Panc1 (cell line): ENCODE results near the gene ZCCHC3. TPM values are rescaled to one million over a fixed set of nuclear protein-coding genes. Genes with fewer than 3 reads are reported as not detected.
A peak's percentile ranks its signal among the peaks of the same experiment; 100 is the strongest.

Experiments used
- ATAC-seq: fragments of 200-7000 bp; cut with Tn5 transposase; 2 replicates; pipeline ENCODE4 v1.9.1; 2020; ENCODE audit warnings: mild to moderate bottlenecking, moderate library complexity
- BruUV-seq: library from RNA; stranded (reverse); fragments of 400-500 nt; replicated peaks from 2 replicates; lab custom pipeline; 2021; lab: Mats Ljungman, UMichigan
- CTCF ChIA-PET: fragments of 300-600 bp; sonication (Branson Sonifier 250); formaldehyde crosslinking; loops from one replicate; lab custom pipeline; 2022; ENCODE audit warnings: antibody characterized with exemption; lab: Charles Lee
- POLR2A ChIA-PET: fragments of 300-600 bp; sonication (Branson Sonifier 250); formaldehyde crosslinking; loops from one replicate; lab custom pipeline; 2022; ENCODE audit warnings: antibody characterized with exemption; lab: Charles Lee
- DNase-seq: peaks from one replicate; pipeline ENCODE4 v3.0.0-alpha.2; 2010; ENCODE audit warnings: low read depth, low spot score
- H3K27ac ChIP-seq: 2 replicates; pipeline ENCODE4 v1.5.1; 2011; ENCODE audit warnings: mild to moderate bottlenecking, low read length, inconsistent platforms
- H3K27me3 ChIP-seq: fragments of 200-500 bp; sonication (Bioruptor generic); 2 replicates; pipeline ENCODE4 v1.6.0; 2014; ENCODE audit warnings: low read length, inconsistent platforms; ENCODE audit not compliant: control insufficient read depth, insufficient read depth
- H3K36me3 ChIP-seq: fragments of 200-500 bp; sonication (Bioruptor generic); 2 replicates; pipeline ENCODE4 v1.5.1; 2014; ENCODE audit warnings: inconsistent platforms, mild to moderate bottlenecking, low read length, moderate library complexity; ENCODE audit not compliant: control insufficient read depth, insufficient read depth
- H3K4me1 ChIP-seq: 2 replicates; pipeline ENCODE4 v1.5.1; 2011; ENCODE audit warnings: inconsistent platforms, mild to moderate bottlenecking, low read length, moderate library complexity; ENCODE audit not compliant: control insufficient read depth, insufficient read depth
- H3K4me3 ChIP-seq, 2 experiments: 2 replicates each; pipeline ENCODE4 v1.5.1; 2011 to 2012; ENCODE audit warnings: low read depth in 2 of 2, low read length in 2 of 2, mild to moderate bottlenecking in 2 of 2, inconsistent platforms in 1 of 2, moderate library complexity in 1 of 2
- H3K9me3 ChIP-seq: fragments of 200-500 bp; sonication (Bioruptor generic); 2 replicates; pipeline ENCODE4 v1.5.1; 2014; ENCODE audit warnings: low read depth, mild to moderate bottlenecking, inconsistent platforms, low read length, moderate library complexity; ENCODE audit not compliant: control insufficient read depth, insufficient read depth
- POLR2AphosphoS5 ChIP-seq: IDR thresholded peaks from 2 replicates; pipeline ENCODE4 v1.6.1; 2012; ENCODE audit warnings: mild to moderate bottlenecking, low read depth, low read length, moderate library complexity
- SIN3A ChIP-seq: IDR thresholded peaks from 2 replicates; pipeline ENCODE4 v1.6.1; 2012; ENCODE audit warnings: low read depth, mild to moderate bottlenecking, low read length, moderate library complexity, borderline replicate concordance; ENCODE audit not compliant: insufficient read depth
- TCF7L2 ChIP-seq: IDR thresholded peaks from 2 replicates; pipeline ENCODE4 v1.6.1; 2011; ENCODE audit warnings: mild to moderate bottlenecking, low read depth, low read length, inconsistent platforms
- in situ Hi-C: cut with HindIII; loops from 2 replicates; pipeline ENCODE4 v1.10.0; 2016; ENCODE audit warnings: low sequenced_read_pairs, low pct_unique_long_range_greater_than_20kb
- intact Hi-C: fragments of 100-400 bp; cut with micrococcal nuclease; formaldehyde crosslinking; loops from one replicate; pipeline ENCODE4 v1.10.0; 2022; ENCODE audit not compliant: unreplicated experiment
- total RNA-seq: library from RNA; stranded (reverse); gene quantifications from one replicate; pipeline ENCODE4 v1.2.1, GENCODE V29; 2021; ENCODE audit not compliant: unreplicated experiment
- TF ChIP-seq, protein P1 (sequence below): fragments of 450-650 bp; IDR thresholded peaks from 2 replicates; pipeline ENCODE4 v1.5.1; 2017; ENCODE audit warnings: mild to moderate bottlenecking
- TF ChIP-seq, protein P2 (sequence below), 2 experiments: IDR thresholded peaks; 2 replicates each; pipeline ENCODE4 v1.6.1; 2011 to 2012; ENCODE audit warnings: low read depth in 2 of 2, control low read depth in 1 of 2, low read length in 1 of 2, mild to moderate bottlenecking in 1 of 2, moderate library complexity in 1 of 2; ENCODE audit not compliant: insufficient read depth in 1 of 2

Gene ZCCHC3
- total RNA-seq, 1 experiment from 2014 or later = 18.9 TPM

- BruUV-seq = no TSS peak
- H3K36me3 ChIP-seq = no peaks in the 10 kb centered on the region
- POLR2A ChIA-PET = no interaction called here
- no peak for ATAC-seq
- CTCF ChIA-PET = no interaction called here
- H3K27ac ChIP-seq = no peak overlapping the region
- no peaks in the 10 kb centered on the region for H3K9me3 ChIP-seq
- in situ Hi-C loops (no loop called here), intact Hi-C loops (no loop called here)
- no peaks in the 10 kb centered on the region for H3K4me1 ChIP-seq
- DNase-seq = no peak
- H3K4me3 ChIP-seq = no peak overlapping the region
- H3K27me3 ChIP-seq = no peaks in the 10 kb centered on the region
- TF ChIP-seq TCF7L2 (no peak), POLR2AphosphoS5 (no peak), SIN3A (no peak)
- TF ChIP-seq, protein P1, sequence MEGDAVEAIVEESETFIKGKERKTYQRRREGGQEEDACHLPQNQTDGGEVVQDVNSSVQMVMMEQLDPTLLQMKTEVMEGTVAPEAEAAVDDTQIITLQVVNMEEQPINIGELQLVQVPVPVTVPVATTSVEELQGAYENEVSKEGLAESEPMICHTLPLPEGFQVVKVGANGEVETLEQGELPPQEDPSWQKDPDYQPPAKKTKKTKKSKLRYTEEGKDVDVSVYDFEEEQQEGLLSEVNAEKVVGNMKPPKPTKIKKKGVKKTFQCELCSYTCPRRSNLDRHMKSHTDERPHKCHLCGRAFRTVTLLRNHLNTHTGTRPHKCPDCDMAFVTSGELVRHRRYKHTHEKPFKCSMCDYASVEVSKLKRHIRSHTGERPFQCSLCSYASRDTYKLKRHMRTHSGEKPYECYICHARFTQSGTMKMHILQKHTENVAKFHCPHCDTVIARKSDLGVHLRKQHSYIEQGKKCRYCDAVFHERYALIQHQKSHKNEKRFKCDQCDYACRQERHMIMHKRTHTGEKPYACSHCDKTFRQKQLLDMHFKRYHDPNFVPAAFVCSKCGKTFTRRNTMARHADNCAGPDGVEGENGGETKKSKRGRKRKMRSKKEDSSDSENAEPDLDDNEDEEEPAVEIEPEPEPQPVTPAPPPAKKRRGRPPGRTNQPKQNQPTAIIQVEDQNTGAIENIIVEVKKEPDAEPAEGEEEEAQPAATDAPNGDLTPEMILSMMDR = no peak
- TF ChIP-seq, protein P2, sequence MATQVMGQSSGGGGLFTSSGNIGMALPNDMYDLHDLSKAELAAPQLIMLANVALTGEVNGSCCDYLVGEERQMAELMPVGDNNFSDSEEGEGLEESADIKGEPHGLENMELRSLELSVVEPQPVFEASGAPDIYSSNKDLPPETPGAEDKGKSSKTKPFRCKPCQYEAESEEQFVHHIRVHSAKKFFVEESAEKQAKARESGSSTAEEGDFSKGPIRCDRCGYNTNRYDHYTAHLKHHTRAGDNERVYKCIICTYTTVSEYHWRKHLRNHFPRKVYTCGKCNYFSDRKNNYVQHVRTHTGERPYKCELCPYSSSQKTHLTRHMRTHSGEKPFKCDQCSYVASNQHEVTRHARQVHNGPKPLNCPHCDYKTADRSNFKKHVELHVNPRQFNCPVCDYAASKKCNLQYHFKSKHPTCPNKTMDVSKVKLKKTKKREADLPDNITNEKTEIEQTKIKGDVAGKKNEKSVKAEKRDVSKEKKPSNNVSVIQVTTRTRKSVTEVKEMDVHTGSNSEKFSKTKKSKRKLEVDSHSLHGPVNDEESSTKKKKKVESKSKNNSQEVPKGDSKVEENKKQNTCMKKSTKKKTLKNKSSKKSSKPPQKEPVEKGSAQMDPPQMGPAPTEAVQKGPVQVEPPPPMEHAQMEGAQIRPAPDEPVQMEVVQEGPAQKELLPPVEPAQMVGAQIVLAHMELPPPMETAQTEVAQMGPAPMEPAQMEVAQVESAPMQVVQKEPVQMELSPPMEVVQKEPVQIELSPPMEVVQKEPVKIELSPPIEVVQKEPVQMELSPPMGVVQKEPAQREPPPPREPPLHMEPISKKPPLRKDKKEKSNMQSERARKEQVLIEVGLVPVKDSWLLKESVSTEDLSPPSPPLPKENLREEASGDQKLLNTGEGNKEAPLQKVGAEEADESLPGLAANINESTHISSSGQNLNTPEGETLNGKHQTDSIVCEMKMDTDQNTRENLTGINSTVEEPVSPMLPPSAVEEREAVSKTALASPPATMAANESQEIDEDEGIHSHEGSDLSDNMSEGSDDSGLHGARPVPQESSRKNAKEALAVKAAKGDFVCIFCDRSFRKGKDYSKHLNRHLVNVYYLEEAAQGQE (IDR thresholded peaks at IDR 0.05; ENCODE audit: insufficient read depth in 1 of 2, low read depth in 2 of 2, low read length in 1 of 2) = no peak
Measured at GRCh38 chr20:275791-276190, 21.6 kb upstream of the ZCCHC3 start.

- no peak for DNase-seq
- intact Hi-C loops (no loop called here), in situ Hi-C loops (no loop called here)
- no peaks in the 10 kb centered on the region for H3K36me3 ChIP-seq
- 0 out of 2 replicates have a peak, but pooled peaks have one; percentile 14 for ATAC-seq
- H3K4me3 ChIP-seq = no peak overlapping the region
- H3K9me3 ChIP-seq = no peaks in the 10 kb centered on the region
- BruUV-seq = TSS peak; percentile 43
- no peak overlapping the region for H3K27ac ChIP-seq
- no peaks in the 10 kb centered on the region for H3K27me3 ChIP-seq
- POLR2A ChIA-PET = no interaction called here
- no peaks in the 10 kb centered on the region for H3K4me1 ChIP-seq
- CTCF ChIA-PET = no interaction called here
- TF ChIP-seq, protein P2 (IDR thresholded peaks at IDR 0.05; ENCODE audit: insufficient read depth in 1 of 2, low read depth in 2 of 2, low read length in 1 of 2) = no peak
- TF ChIP-seq TCF7L2 (no peak), SIN3A (no peak), POLR2AphosphoS5 (no peak)
- TF ChIP-seq, protein P1 = no peak
Measured at GRCh38 chr20:276620-277495, 20.5 kb upstream of the ZCCHC3 start.
